ENCODE measurements around the gene MYT1. TPM values are rescaled to one million over a fixed set of nuclear protein-coding genes. Genes with fewer than 3 reads are reported as not detected.

The MYT1 gene
- total and polyA plus RNA-seq, 2 of the 13 experiments (the other 11 are each of a cell fraction or from before 2014, with no cell fraction given) = 0.58 to 2.5 TPM

- TF ChIP-seq, protein P1, sequence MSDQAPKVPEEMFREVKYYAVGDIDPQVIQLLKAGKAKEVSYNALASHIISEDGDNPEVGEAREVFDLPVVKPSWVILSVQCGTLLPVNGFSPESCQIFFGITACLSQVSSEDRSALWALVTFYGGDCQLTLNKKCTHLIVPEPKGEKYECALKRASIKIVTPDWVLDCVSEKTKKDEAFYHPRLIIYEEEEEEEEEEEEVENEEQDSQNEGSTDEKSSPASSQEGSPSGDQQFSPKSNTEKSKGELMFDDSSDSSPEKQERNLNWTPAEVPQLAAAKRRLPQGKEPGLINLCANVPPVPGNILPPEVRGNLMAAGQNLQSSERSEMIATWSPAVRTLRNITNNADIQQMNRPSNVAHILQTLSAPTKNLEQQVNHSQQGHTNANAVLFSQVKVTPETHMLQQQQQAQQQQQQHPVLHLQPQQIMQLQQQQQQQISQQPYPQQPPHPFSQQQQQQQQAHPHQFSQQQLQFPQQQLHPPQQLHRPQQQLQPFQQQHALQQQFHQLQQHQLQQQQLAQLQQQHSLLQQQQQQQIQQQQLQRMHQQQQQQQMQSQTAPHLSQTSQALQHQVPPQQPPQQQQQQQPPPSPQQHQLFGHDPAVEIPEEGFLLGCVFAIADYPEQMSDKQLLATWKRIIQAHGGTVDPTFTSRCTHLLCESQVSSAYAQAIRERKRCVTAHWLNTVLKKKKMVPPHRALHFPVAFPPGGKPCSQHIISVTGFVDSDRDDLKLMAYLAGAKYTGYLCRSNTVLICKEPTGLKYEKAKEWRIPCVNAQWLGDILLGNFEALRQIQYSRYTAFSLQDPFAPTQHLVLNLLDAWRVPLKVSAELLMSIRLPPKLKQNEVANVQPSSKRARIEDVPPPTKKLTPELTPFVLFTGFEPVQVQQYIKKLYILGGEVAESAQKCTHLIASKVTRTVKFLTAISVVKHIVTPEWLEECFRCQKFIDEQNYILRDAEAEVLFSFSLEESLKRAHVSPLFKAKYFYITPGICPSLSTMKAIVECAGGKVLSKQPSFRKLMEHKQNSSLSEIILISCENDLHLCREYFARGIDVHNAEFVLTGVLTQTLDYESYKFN (CRISPR knock-in tag; conservative IDR thresholded peaks at IDR 0.05) = peak; percentile 48; the same call in 1 of the 2 replicates
- TF ChIP-seq RFXAP (CRISPR knock-in tag; IDR thresholded peaks at IDR 0.05; ENCODE audit: borderline replicate concordance) = no peak
- TF ChIP-seq DPF2 (CRISPR knock-in tag; IDR thresholded peaks at IDR 0.05; ENCODE audit: borderline replicate concordance, low read depth) = 0 out of 2 replicates have a peak, but pooled peaks have one; percentile 21
- TF ChIP-seq ZNF724P (CRISPR knock-in tag; IDR thresholded peaks at IDR 0.05; ENCODE audit: borderline replicate concordance) = 0 out of 2 replicates have a peak, but pooled peaks have one; percentile 8
- TF ChIP-seq ZNF761 (CRISPR knock-in tag; conservative IDR thresholded peaks at IDR 0.05) = no peak
- TF ChIP-seq KDM6A (CRISPR knock-in tag; IDR thresholded peaks at IDR 0.05; ENCODE audit: low read depth) = peak; percentile 15; the same call in 1 of the 2 replicates
- 0 out of 2 replicates have a peak, but pooled peaks have one; percentile 35 for TF ChIP-seq JUN (CRISPR knock-in tag; IDR thresholded peaks at IDR 0.05)
- no peak for TF ChIP-seq ZSCAN30 (CRISPR knock-in tag; IDR thresholded peaks at IDR 0.05)
- no peak for TF ChIP-seq TARDBP (CRISPR knock-in tag; IDR thresholded peaks at IDR 0.05)
- TF ChIP-seq ZNF777 (CRISPR knock-in tag; IDR thresholded peaks at IDR 0.05) = peak; percentile 64
- TF ChIP-seq, protein P2, sequence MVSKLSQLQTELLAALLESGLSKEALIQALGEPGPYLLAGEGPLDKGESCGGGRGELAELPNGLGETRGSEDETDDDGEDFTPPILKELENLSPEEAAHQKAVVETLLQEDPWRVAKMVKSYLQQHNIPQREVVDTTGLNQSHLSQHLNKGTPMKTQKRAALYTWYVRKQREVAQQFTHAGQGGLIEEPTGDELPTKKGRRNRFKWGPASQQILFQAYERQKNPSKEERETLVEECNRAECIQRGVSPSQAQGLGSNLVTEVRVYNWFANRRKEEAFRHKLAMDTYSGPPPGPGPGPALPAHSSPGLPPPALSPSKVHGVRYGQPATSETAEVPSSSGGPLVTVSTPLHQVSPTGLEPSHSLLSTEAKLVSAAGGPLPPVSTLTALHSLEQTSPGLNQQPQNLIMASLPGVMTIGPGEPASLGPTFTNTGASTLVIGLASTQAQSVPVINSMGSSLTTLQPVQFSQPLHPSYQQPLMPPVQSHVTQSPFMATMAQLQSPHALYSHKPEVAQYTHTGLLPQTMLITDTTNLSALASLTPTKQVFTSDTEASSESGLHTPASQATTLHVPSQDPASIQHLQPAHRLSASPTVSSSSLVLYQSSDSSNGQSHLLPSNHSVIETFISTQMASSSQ (IDR thresholded peaks at IDR 0.05; ENCODE audit: low read depth) = peak; percentile 16; the same call in 1 of the 2 replicates
- TF ChIP-seq, protein P2 (CRISPR knock-in tag; IDR thresholded peaks at IDR 0.05; ENCODE audit: borderline replicate concordance) = no peak
- 0 out of 2 replicates have a peak, but pooled peaks have one; percentile 16 for TF ChIP-seq ARID5B (CRISPR knock-in tag; IDR thresholded peaks at IDR 0.05)
- no peak for TF ChIP-seq NFIC (IDR thresholded peaks at IDR 0.05; ENCODE audit: low read length)
Measured at GRCh38 chr20:64151633-64152530, 12.4 kb upstream of the MYT1 start (continued).

All from HepG2 (cell line).